Measurements from ENCODE around the gene CGREF1.
A peak's percentile ranks its signal among the peaks of the same experiment; 100 is the strongest.

The CGREF1 gene

DNA sequence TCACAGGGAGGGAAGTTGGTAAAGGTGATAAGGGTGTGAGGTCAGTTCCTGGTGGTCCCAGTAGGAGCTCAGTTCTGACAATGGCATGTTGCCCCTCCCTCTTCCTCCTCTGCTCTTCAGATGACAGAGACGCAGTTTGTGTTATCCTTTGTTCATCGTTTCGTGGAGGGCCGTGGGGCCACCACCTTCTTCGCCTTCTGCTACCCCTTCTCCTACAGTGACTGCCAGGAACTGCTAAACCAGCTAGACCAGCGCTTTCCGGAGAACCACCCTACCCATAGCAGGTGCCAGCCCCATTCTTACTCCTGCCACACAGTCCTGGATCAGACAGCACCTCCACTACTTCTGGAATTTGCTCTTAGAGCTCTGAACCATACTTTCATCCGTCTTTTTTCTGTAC, 65.2 kb downstream of the CGREF1 start:
- Mint-ChIP-seq H3K9me3 (no peaks in the 10 kb centered on the region), H3K27me3 (ENCODE audit: low read depth) (peaks cover 7% of the 10 kb centered on the region), H3K4me3 (peak overlapping the region; percentile 1), H3K27ac (no peak overlapping the region), H3K36me3 (ENCODE audit: low read depth) (peaks cover 29% of the 10 kb centered on the region), H3K4me1 (ENCODE audit: low read depth) (peaks cover 26% of the 10 kb centered on the region)
- DNase-seq (ENCODE audit: low spot score), result no peak

- Mint-ChIP-seq H3K4me3 (peak overlapping the region; percentile 18), H3K4me1 (ENCODE audit: low read depth) (peaks cover 26% of the 10 kb centered on the region), H3K9me3 (no peaks in the 10 kb centered on the region), H3K27me3 (ENCODE audit: low read depth) (peaks cover 7% of the 10 kb centered on the region), H3K27ac (peak overlapping the region; percentile 9), H3K36me3 (ENCODE audit: low read depth) (peaks cover 29% of the 10 kb centered on the region)
- no peak for DNase-seq (ENCODE audit: low spot score)
Measured at GRCh38 chr2:27053321-27053720, 65.6 kb downstream of the CGREF1 start.

DNA sequence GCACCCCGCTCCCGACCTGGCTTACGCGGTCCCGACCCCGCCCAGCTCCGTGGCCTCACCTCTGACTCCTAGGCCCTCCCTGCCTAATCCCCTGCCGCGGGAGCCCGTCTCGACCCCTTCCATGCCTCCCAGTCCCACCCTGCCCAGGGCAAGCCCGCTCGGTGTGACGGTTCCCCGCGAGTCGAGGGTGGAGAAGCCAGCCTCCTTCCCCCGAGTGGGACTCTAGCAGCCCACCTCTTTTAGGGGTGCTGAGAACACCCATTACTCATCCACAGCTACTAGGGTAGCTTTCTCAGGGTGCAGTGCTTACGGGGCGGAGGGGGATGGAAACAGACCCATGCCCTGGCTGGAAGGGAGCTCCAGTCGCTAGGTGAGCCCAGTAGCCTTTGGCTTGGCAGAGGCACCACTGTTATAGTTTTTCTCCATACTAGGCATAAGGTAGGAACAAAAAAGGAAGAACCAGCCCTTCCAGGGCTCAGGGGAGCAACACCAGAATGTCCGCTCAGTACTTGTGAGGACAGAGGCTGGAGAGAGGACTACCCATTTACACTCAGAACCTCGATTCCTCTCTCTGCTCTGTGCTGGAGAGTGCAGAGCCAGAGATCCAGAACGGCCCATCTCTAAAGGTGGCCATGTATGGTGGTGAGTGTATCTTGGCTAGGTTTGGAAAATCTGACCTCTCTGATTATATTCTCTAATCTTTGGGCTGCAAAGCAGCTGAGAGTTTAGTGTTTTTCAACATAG, 66.9 kb downstream of the CGREF1 start:
- Mint-ChIP-seq H3K4me3 (peak overlapping the region; percentile 88), H3K4me1 (ENCODE audit: low read depth) (peaks cover 27% of the 10 kb centered on the region), H3K27me3 (ENCODE audit: low read depth) (peaks cover 7% of the 10 kb centered on the region), H3K36me3 (ENCODE audit: low read depth) (peaks cover 30% of the 10 kb centered on the region), H3K9me3 (no peaks in the 10 kb centered on the region), H3K27ac (peak overlapping the region; percentile 86)
- DNase-seq (ENCODE audit: low spot score), result no peak

GRCh38 chr2:27050996-27051901, 67.7 kb downstream of the CGREF1 start, which contains the start of gene AGBL5:
Gene AGBL5, plus strand, starts transcription at chr2:27051668. Its CDS starts 1,291 bp downstream, at chr2:27052959.
- no peaks in the 10 kb centered on the region for H3K9me3 Mint-ChIP-seq
- H3K36me3 Mint-ChIP-seq (ENCODE audit: low read depth), result peaks cover 27% of the 10 kb centered on the region
- peak within 1 kb of the TSS; percentile 97 for H3K4me3 Mint-ChIP-seq
- H3K27ac Mint-ChIP-seq, result peak within 1 kb of the TSS; percentile 100
- H3K4me1 Mint-ChIP-seq (ENCODE audit: low read depth), result peaks cover 27% of the 10 kb centered on the region
- DNase-seq (ENCODE audit: low spot score), result peak; percentile 94
- H3K27me3 Mint-ChIP-seq (ENCODE audit: low read depth), result peaks cover 7% of the 10 kb centered on the region

Data from T-helper 2 cell treated with Interferon-gamma antibody and Interleukin-4, amounts not matched to agents 5 μg/mL and 100 μg/mL, for 36 hours (primary cell).